Endothelial cell of umbilical vein (primary cell): ENCODE measurements around the gene EYS. TPM values are rescaled to one million over a fixed set of nuclear protein-coding genes. Genes with fewer than 3 reads are reported as not detected.
"Not testable (repeated sequence)": the region's sequence is repeated elsewhere in the genome, so short reads cannot be mapped to it uniquely, and the experiment has no call there.

Experiments
- BruUV-seq: library from RNA; stranded (reverse); fragments of 400-500 nt; replicated peaks from 2 replicates; lab custom pipeline; 2021; lab: Mats Ljungman, UMichigan
- CTCF ChIA-PET: fragments of 300-600, 350-600 bp; sonication (Branson Sonifier 250); formaldehyde crosslinking; loops from one replicate; lab custom pipeline; 2021; ENCODE audit warnings: antibody characterized with exemption, inconsistent platforms; lab: Charles Lee
- POLR2A ChIA-PET: fragments of 300-600, 350-600 bp; sonication (Branson Sonifier 250); formaldehyde crosslinking; loops from one replicate; lab custom pipeline; 2021; ENCODE audit warnings: antibody characterized with exemption, inconsistent platforms; lab: Charles Lee
- DNase-seq: peaks from one replicate; pipeline ENCODE4 v3.0.0-alpha.2; 2011; ENCODE audit warnings: low read depth, low spot score
- FAIRE-seq: peaks from 2 replicates; lab custom pipeline; 2011; peaks lifted over from hg19 to GRCh38; lab: Jason Lieb, UNC
- H2AFZ ChIP-seq: 2 replicates; pipeline ENCODE4 v1.6.0; 2012; ENCODE audit warnings: low read depth, low read length, control low read depth, inconsistent platforms
- H3K27ac ChIP-seq: 2 replicates; pipeline ENCODE4 v1.5.1; 2011; ENCODE audit warnings: low read depth, mild to moderate bottlenecking, control low read depth, low read length, moderate library complexity; ENCODE audit not compliant: insufficient read depth
- H3K27me3 ChIP-seq, 2 experiments: 2 replicates each; pipeline versions ENCODE4 v1.6.0 to v1.6.1; 2011; ENCODE audit warnings: low read length in 2 of 2, mixed read lengths in 1 of 2; ENCODE audit not compliant: control insufficient read depth in 2 of 2, insufficient read depth in 2 of 2
- H3K36me3 ChIP-seq, 2 experiments: 2 replicates in 1 of 2; 3 replicates in 1 of 2; pipeline ENCODE4 v1.5.1; 2011; ENCODE audit warnings: low read length in 2 of 2, mild to moderate bottlenecking in 1 of 2, moderate library complexity in 1 of 2; ENCODE audit not compliant: control insufficient read depth in 2 of 2, insufficient read depth in 2 of 2; ENCODE audit errors: extremely low read depth in 1 of 2
- H3K4me1 ChIP-seq: 3 replicates; pipeline ENCODE4 v1.5.1; 2011; ENCODE audit warnings: mild to moderate bottlenecking, low read length; ENCODE audit not compliant: control insufficient read depth, insufficient read depth; ENCODE audit errors: extremely low read depth
- H3K4me2 ChIP-seq: 2 replicates; pipeline ENCODE4 v1.6.1; 2011; ENCODE audit warnings: low read length, control low read depth, mixed read lengths; ENCODE audit not compliant: insufficient read depth
- H3K4me3 ChIP-seq, 3 experiments: fragments of 200-600 bp in 1 of 3; sonication (generic), shearing (Covaris generic) in 1 of 3; replicated peaks in 1 of 3; 2 replicates each; pipeline ENCODE4 v1.5.1; 2011 to 2016; ENCODE audit warnings: control low read depth in 3 of 3, low read length in 3 of 3, mild to moderate bottlenecking in 2 of 3, inconsistent platforms in 1 of 3, low read depth in 1 of 3, moderate library complexity in 1 of 3; ENCODE audit not compliant: insufficient read depth in 1 of 3
- H3K79me2 ChIP-seq: 2 replicates; pipeline ENCODE4 v1.6.0; 2012; ENCODE audit warnings: low read length, inconsistent platforms; ENCODE audit not compliant: control insufficient read depth, insufficient read depth
- H3K9ac ChIP-seq: replicated peaks from 2 replicates; pipeline ENCODE3; 2011; ENCODE audit warnings: low read length, control low read depth; ENCODE audit not compliant: insufficient read depth; ENCODE audit errors: extremely low read depth
- H3K9me1 ChIP-seq: replicated peaks from 3 replicates; pipeline ENCODE4 v1.6.0; 2011; ENCODE audit warnings: mild to moderate bottlenecking, low read length; ENCODE audit not compliant: control insufficient read depth, insufficient read depth; ENCODE audit errors: extremely low read depth
- H3K9me3 ChIP-seq: replicated peaks from 2 replicates; pipeline ENCODE4 v1.5.1; 2012; ENCODE audit warnings: low read length, inconsistent platforms; ENCODE audit not compliant: control insufficient read depth, insufficient read depth
- H4K20me1 ChIP-seq: replicated peaks from 2 replicates; pipeline ENCODE3; 2011; ENCODE audit warnings: mild to moderate bottlenecking, low read length; ENCODE audit not compliant: control insufficient read depth, insufficient read depth; ENCODE audit errors: extremely low read depth
- EZH2 ChIP-seq: IDR thresholded peaks from 2 replicates; pipeline ENCODE4 v1.6.1; 2012; ENCODE audit warnings: borderline replicate concordance, low read depth, mild to moderate bottlenecking, moderate library complexity, low read length, inconsistent platforms; ENCODE audit not compliant: severe bottlenecking
- FOS ChIP-seq: IDR thresholded peaks from 2 replicates; pipeline ENCODE4 v1.6.1; 2011; ENCODE audit warnings: mild to moderate bottlenecking, low read length, moderate library complexity, borderline replicate concordance; ENCODE audit not compliant: insufficient read depth
- GATA2 ChIP-seq: IDR thresholded peaks from 2 replicates; pipeline ENCODE4 v1.7.0; 2011; ENCODE audit warnings: low read depth, mild to moderate bottlenecking, moderate library complexity, mixed read lengths, low read length; ENCODE audit not compliant: insufficient read length, insufficient read depth
- JUN ChIP-seq: IDR thresholded peaks from 2 replicates; pipeline ENCODE4 v1.6.1; 2011; ENCODE audit warnings: borderline replicate concordance, low read depth; ENCODE audit not compliant: insufficient read length, insufficient read depth
- MYC ChIP-seq: IDR thresholded peaks from one replicate; pipeline ENCODE4 v1.6.1; 2011; ENCODE audit warnings: mild to moderate bottlenecking, low read depth, low read length
- POLR2A ChIP-seq: IDR thresholded peaks from 2 replicates; pipeline ENCODE4 v1.6.1; 2012; ENCODE audit warnings: low read depth, mild to moderate bottlenecking, control low read depth, low read length
- POLR2AphosphoS5 ChIP-seq: IDR thresholded peaks from 2 replicates; pipeline ENCODE4 v1.6.1; 2012; ENCODE audit warnings: low read depth, mild to moderate bottlenecking, control low read depth, low read length, moderate library complexity; ENCODE audit not compliant: insufficient read depth
- dilution Hi-C: fragments of 300-500 bp; cut with MboI; formaldehyde crosslinking; loops from one replicate; pipeline ENCODE4 v1.15.0; 2019; ENCODE audit warnings: low sequenced_read_pairs; ENCODE audit not compliant: extremely low pct_ligation_motif_present
- intact Hi-C: fragments of 100-400 bp; cut with micrococcal nuclease; formaldehyde crosslinking; loops from one replicate; pipeline ENCODE4 v1.10.0; 2022
- polyA plus RNA-seq, 4 experiments: library from polyadenylated mRNA; depleted of rRNA in 3 of 4; stranded (reverse) in 3 of 4; unstranded in 1 of 4; fragments of >200 nt; gene quantifications; 2 replicates each; pipeline versions ENCODE4 v1.2.1 to v1.2.3, GENCODE V29; 2011 to 2012; ENCODE audit warnings: missing spikeins in 1 of 4
- total RNA-seq: library from RNA; stranded (reverse); gene quantifications from 2 replicates; pipeline ENCODE4 v1.2.3, GENCODE V29; 2021
- TF ChIP-seq, protein P1 (sequence below): IDR thresholded peaks from 2 replicates; pipeline ENCODE4 v1.6.1; 2011; ENCODE audit not compliant: insufficient read depth, insufficient read length
- TF ChIP-seq, protein P2 (sequence below), 2 donors: IDR thresholded peaks; 1 replicate in 1 of 2; 2 replicates in 1 of 2; pipeline ENCODE4 v1.5.1; 2011; ENCODE audit warnings: low read length in 2 of 2, mild to moderate bottlenecking in 2 of 2, moderate library complexity in 2 of 2, control low read depth in 1 of 2, inconsistent platforms in 1 of 2, low read depth in 1 of 2; ENCODE audit not compliant: insufficient read depth in 1 of 2; ENCODE audit errors: extremely low read depth in 1 of 2

EYS gene
- total and polyA plus RNA-seq, 2 donors (not counting 3 experiments of a cell fraction or from before 2014, with no cell fraction given), result 0.01 to 0.27 TPM

DNA sequence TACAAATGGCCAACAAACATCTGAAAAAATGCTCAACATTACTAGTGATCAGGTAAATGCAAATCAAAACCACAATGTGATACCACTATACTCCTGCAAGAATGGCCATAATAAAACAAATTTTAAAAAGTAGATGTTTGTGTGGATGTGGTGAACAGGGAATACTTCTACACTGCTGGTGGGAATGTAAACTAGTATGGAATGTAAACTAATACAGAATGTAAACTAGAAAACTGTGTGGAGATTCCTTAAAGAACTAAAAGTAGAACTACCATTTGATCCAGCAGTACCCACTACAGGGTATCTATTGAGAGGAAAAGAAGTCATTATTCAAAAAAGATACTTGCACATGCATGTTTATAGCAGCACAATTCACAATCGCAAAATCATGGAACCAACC is 1878.3 kb downstream of the EYS start:
- CTCF ChIA-PET, DNase-seq, POLR2A ChIA-PET: not testable (repeated sequence)

DNA sequence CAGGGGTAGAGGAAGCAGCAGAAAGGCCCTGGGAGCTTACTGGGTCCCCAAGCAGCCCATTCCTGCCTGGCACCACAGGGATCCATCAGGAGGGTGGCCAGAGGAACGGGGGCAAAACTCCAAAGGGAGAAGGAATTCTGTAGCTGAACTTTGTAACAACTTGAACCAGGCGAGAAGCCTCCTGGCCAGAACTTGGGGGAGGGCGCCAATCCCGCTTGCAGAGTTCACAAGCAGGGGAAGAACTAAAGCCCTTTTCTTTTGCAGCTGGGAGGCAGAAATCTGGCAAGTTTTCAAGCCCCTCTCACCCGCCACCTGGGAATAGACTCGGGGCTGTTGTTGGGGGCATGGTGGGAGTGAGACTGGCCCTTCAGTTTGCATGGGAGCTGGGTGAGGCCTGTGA is 1882.3 kb downstream of the EYS start:
- Histone ChIP-seq H3K79me2 (no peaks in the 10 kb centered on the region), H3K4me1 (no peaks in the 10 kb centered on the region), H3K9ac (no peak overlapping the region), H4K20me1 (no peaks in the 10 kb centered on the region), H3K36me3 (no peaks in the 10 kb centered on the region), H3K4me2 (no peak overlapping the region), H3K9me3 (no peaks in the 10 kb centered on the region), H3K27me3 (peaks cover 3% of the 10 kb centered on the region in 2 experiments), H3K9me1 (no peaks in the 10 kb centered on the region), H3K4me3 (no peak overlapping the region), H2AFZ (no peak overlapping the region), H3K27ac (no peak overlapping the region)
- intact Hi-C loops, result no loop called here
- dilution Hi-C loops, result no loop called here
- ChIA-PET CTCF (no interaction called here), POLR2A (no interaction called here)
- no peak for TF ChIP-seq EZH2
- no peak for TF ChIP-seq POLR2AphosphoS5
- no peak for TF ChIP-seq JUN
- no peak for TF ChIP-seq POLR2A
- TF ChIP-seq MYC, result no peak
- TF ChIP-seq GATA2, result no peak
- TF ChIP-seq, protein P1, sequence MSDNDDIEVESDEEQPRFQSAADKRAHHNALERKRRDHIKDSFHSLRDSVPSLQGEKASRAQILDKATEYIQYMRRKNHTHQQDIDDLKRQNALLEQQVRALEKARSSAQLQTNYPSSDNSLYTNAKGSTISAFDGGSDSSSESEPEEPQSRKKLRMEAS, result no peak
- TF ChIP-seq, protein P2, sequence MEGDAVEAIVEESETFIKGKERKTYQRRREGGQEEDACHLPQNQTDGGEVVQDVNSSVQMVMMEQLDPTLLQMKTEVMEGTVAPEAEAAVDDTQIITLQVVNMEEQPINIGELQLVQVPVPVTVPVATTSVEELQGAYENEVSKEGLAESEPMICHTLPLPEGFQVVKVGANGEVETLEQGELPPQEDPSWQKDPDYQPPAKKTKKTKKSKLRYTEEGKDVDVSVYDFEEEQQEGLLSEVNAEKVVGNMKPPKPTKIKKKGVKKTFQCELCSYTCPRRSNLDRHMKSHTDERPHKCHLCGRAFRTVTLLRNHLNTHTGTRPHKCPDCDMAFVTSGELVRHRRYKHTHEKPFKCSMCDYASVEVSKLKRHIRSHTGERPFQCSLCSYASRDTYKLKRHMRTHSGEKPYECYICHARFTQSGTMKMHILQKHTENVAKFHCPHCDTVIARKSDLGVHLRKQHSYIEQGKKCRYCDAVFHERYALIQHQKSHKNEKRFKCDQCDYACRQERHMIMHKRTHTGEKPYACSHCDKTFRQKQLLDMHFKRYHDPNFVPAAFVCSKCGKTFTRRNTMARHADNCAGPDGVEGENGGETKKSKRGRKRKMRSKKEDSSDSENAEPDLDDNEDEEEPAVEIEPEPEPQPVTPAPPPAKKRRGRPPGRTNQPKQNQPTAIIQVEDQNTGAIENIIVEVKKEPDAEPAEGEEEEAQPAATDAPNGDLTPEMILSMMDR (IDR thresholded peaks at IDR 0.05; ENCODE audit: extremely low read depth in 1 of 2, insufficient read depth in 1 of 2, low read depth in 1 of 2, low read length in 2 of 2), result no peak
- TF ChIP-seq FOS, result no peak
- no TSS peak for BruUV-seq
- no peak for FAIRE-seq
- DNase-seq, result no peak

More for the DNA sequence above, 1878.3 kb downstream of the EYS start:
- H3K27ac ChIP-seq, dilution Hi-C loops, FAIRE-seq, H3K36me3 ChIP-seq, H3K9me1 ChIP-seq, H2AFZ ChIP-seq, H3K79me2 ChIP-seq, H3K4me3 ChIP-seq, H3K4me1 ChIP-seq, H4K20me1 ChIP-seq, BruUV-seq, H3K4me2 ChIP-seq, H3K27me3 ChIP-seq, H3K9ac ChIP-seq, intact Hi-C loops, H3K9me3 ChIP-seq: not testable (repeated sequence)
